Measurements from ENCODE around the gene PANX2. TPM values are rescaled to one million over a fixed set of nuclear protein-coding genes. Genes with fewer than 3 reads are reported as not detected.

Gene PANX2
- total RNA-seq, 2 experiments from 2014 or later = not detected

- Histone ChIP-seq H3K36me3 (ENCODE audit: insufficient read depth, low read length) (no peaks in the 10 kb centered on the region), H3K9me2 (ENCODE audit: insufficient read depth, low read length) (no peaks in the 10 kb centered on the region), H2AFZ (ENCODE audit: low read length) (no peak overlapping the region), H3K4me2 (ENCODE audit: low read length) (no peak overlapping the region), H3K4me3 (ENCODE audit: low read depth, low read length, poor library complexity, severe bottlenecking) (no peak overlapping the region), H3K27ac (ENCODE audit: low read depth, low read length, poor library complexity, severe bottlenecking) (no peak overlapping the region), H3K4me1 (ENCODE audit: insufficient read depth, low read length, poor library complexity, severe bottlenecking) (no peaks in the 10 kb centered on the region), H4K20me1 (ENCODE audit: insufficient read depth, low read length) (no peaks in the 10 kb centered on the region), H3K9me3 (ENCODE audit: low read length) (no peaks in the 10 kb centered on the region), H3K79me2 (ENCODE audit: insufficient read depth, low read depth, low read length) (no peaks in the 10 kb centered on the region)
- BruUV-seq (replicated peaks) = no TSS peak
- CTCF ChIA-PET (ENCODE audit: unreplicated experiment) = no interaction called here
- POLR2A ChIA-PET = no interaction called here
- TF ChIP-seq CTCF (conservative IDR thresholded peaks at IDR 0.05; ENCODE audit: low read length) (no peak), EZH2phosphoT487 (IDR thresholded peaks at IDR 0.05; ENCODE audit: borderline replicate concordance, low read depth, low read length) (no peak)
- no peak for DNase-seq (ENCODE audit: low spot score)
- intact Hi-C loops (cut with micrococcal nuclease; ENCODE audit: unreplicated experiment) = no loop called here
These were observed 18.7 kb upstream of the PANX2 start for GRCh38 chr22:50151571-50152537.

GRCh38 chr22:50153056-50153755 lies 17.3 kb upstream of the PANX2 start:
- BruUV-seq (replicated peaks) = no TSS peak
- Histone ChIP-seq H3K79me2 (ENCODE audit: insufficient read depth, low read depth, low read length) (no peaks in the 10 kb centered on the region), H3K9me3 (ENCODE audit: low read length) (no peaks in the 10 kb centered on the region), H4K20me1 (ENCODE audit: insufficient read depth, low read length) (no peaks in the 10 kb centered on the region), H2AFZ (ENCODE audit: low read length) (no peak overlapping the region), H3K4me2 (ENCODE audit: low read length) (no peak overlapping the region), H3K27ac (ENCODE audit: low read depth, low read length, poor library complexity, severe bottlenecking) (no peak overlapping the region), H3K9me2 (ENCODE audit: insufficient read depth, low read length) (no peaks in the 10 kb centered on the region), H3K4me3 (ENCODE audit: low read depth, low read length, poor library complexity, severe bottlenecking) (no peak overlapping the region), H3K4me1 (ENCODE audit: insufficient read depth, low read length, poor library complexity, severe bottlenecking) (no peaks in the 10 kb centered on the region), H3K36me3 (ENCODE audit: insufficient read depth, low read length) (no peaks in the 10 kb centered on the region)
- intact Hi-C loops (cut with micrococcal nuclease; ENCODE audit: unreplicated experiment) = no loop called here
- ChIA-PET POLR2A (no interaction called here), CTCF (ENCODE audit: unreplicated experiment) (no interaction called here)
- DNase-seq (ENCODE audit: low spot score) = no peak
- TF ChIP-seq CTCF (conservative IDR thresholded peaks at IDR 0.05; ENCODE audit: low read length) (no peak), EZH2phosphoT487 (IDR thresholded peaks at IDR 0.05; ENCODE audit: borderline replicate concordance, low read depth, low read length) (no peak)

- ChIA-PET CTCF (ENCODE audit: unreplicated experiment) (no interaction called here), POLR2A (no interaction called here)
- H3K4me1 ChIP-seq (ENCODE audit: insufficient read depth, low read length, poor library complexity, severe bottlenecking) = no peaks in the 10 kb centered on the region
- no peak overlapping the region for H2AFZ ChIP-seq (ENCODE audit: low read length)
- TF ChIP-seq CTCF (conservative IDR thresholded peaks at IDR 0.05; ENCODE audit: low read length) = no peak
- no peak for TF ChIP-seq EZH2phosphoT487 (IDR thresholded peaks at IDR 0.05; ENCODE audit: borderline replicate concordance, low read depth, low read length)
- H3K9me3 ChIP-seq (ENCODE audit: low read length) = no peaks in the 10 kb centered on the region
- no TSS peak for BruUV-seq (replicated peaks)
- no peaks in the 10 kb centered on the region for H4K20me1 ChIP-seq (ENCODE audit: insufficient read depth, low read length)
- intact Hi-C loops (cut with micrococcal nuclease; ENCODE audit: unreplicated experiment) = no loop called here
- H3K27ac ChIP-seq (ENCODE audit: low read depth, low read length, poor library complexity, severe bottlenecking) = no peak overlapping the region
- H3K4me2 ChIP-seq (ENCODE audit: low read length) = no peak overlapping the region
- H3K4me3 ChIP-seq (ENCODE audit: low read depth, low read length, poor library complexity, severe bottlenecking) = no peak overlapping the region
- no peaks in the 10 kb centered on the region for H3K79me2 ChIP-seq (ENCODE audit: insufficient read depth, low read depth, low read length)
- no peaks in the 10 kb centered on the region for H3K36me3 ChIP-seq (ENCODE audit: insufficient read depth, low read length)
- no peak for DNase-seq (ENCODE audit: low spot score)
- no peaks in the 10 kb centered on the region for H3K9me2 ChIP-seq (ENCODE audit: insufficient read depth, low read length)
These were observed 16.8 kb upstream of the PANX2 start for GRCh38 chr22:50153756-50154140.

All from OCI-LY7 (cell line).